Mesenchymal stem cell (in vitro differentiated cells and primary cell): Measurements from ENCODE around the gene CREM. TPM values are rescaled to one million over a fixed set of nuclear protein-coding genes. Genes with fewer than 3 reads are reported as not detected.
"Not testable (repeated sequence)": the region's sequence is repeated elsewhere in the genome, so short reads cannot be mapped to it uniquely, and the experiment has no call there.

Experiments
- DNase-seq: peaks from one replicate; pipeline ENCODE4 v3.0.0-alpha.2; 2013
- H2AFZ ChIP-seq: one replicate; pipeline ENCODE4 v1.6.1; 2013; ENCODE audit warnings: low read depth, mild to moderate bottlenecking, control low read depth, inconsistent platforms, low read length, moderate library complexity
- H2AK5ac ChIP-seq: 2 replicates; pipeline ENCODE4 v1.6.1; 2013; ENCODE audit warnings: low read length, moderate library complexity, mild to moderate bottlenecking, inconsistent platforms; ENCODE audit not compliant: severe bottlenecking
- H2BK120ac ChIP-seq: one replicate; pipeline ENCODE4 v1.6.1; 2013; ENCODE audit warnings: low read depth, mild to moderate bottlenecking, inconsistent platforms, low read length, moderate library complexity
- H2BK12ac ChIP-seq, 2 experiments: one replicate each; pipeline ENCODE4 v1.6.1; 2013; ENCODE audit warnings: inconsistent platforms in 2 of 2, low read length in 2 of 2, mild to moderate bottlenecking in 2 of 2, moderate library complexity in 2 of 2, control low read depth in 1 of 2
- H2BK15ac ChIP-seq: one replicate; pipeline ENCODE4 v1.6.1; 2013; ENCODE audit warnings: mild to moderate bottlenecking, low read depth, inconsistent platforms; ENCODE audit not compliant: poor library complexity, severe bottlenecking
- H2BK5ac ChIP-seq: 2 replicates; pipeline ENCODE4 v1.6.1; 2013; ENCODE audit warnings: low read depth, mild to moderate bottlenecking, low read length, control low read depth, inconsistent platforms; ENCODE audit not compliant: poor library complexity, severe bottlenecking
- H3K14ac ChIP-seq, 2 experiments: one replicate each; pipeline ENCODE4 v1.6.1; 2013; ENCODE audit warnings: inconsistent platforms in 2 of 2, low read length in 2 of 2, control low read depth in 1 of 2, mild to moderate bottlenecking in 1 of 2, moderate library complexity in 1 of 2
- H3K18ac ChIP-seq, 2 experiments: one replicate each; pipeline ENCODE4 v1.6.1; 2013; ENCODE audit warnings: inconsistent platforms in 2 of 2, low read length in 2 of 2, control low read depth in 1 of 2, low read depth in 1 of 2, mild to moderate bottlenecking in 1 of 2
- H3K23ac ChIP-seq, 2 experiments: one replicate each; pipeline ENCODE4 v1.6.1; 2013; ENCODE audit warnings: inconsistent platforms in 2 of 2, low read length in 2 of 2, mild to moderate bottlenecking in 2 of 2, moderate library complexity in 2 of 2, control low read depth in 1 of 2
- H3K27ac ChIP-seq: 2 replicates; pipeline ENCODE4 v1.5.1; 2013; ENCODE audit warnings: mild to moderate bottlenecking, moderate library complexity, low read length, control low read depth, inconsistent platforms; ENCODE audit not compliant: poor library complexity, severe bottlenecking
- H3K27me3 ChIP-seq, 2 experiments: 2 replicates each; pipeline versions ENCODE4 v1.6.1 to v1.7.0; 2013; ENCODE audit warnings: low read length in 2 of 2, mild to moderate bottlenecking in 2 of 2, moderate library complexity in 2 of 2, control low read depth in 1 of 2, inconsistent platforms in 1 of 2; ENCODE audit not compliant: control insufficient read depth in 1 of 2, insufficient read depth in 1 of 2
- H3K36me3 ChIP-seq, 2 experiments: 2 replicates each; pipeline versions ENCODE4 v1.6.1 to v1.7.0; 2013; ENCODE audit warnings: low read length in 2 of 2, control low read depth in 1 of 2, inconsistent platforms in 1 of 2, low read depth in 1 of 2, mild to moderate bottlenecking in 1 of 2; ENCODE audit not compliant: insufficient read depth in 2 of 2, control insufficient read depth in 1 of 2
- H3K4ac ChIP-seq, 2 experiments: one replicate each; pipeline ENCODE4 v1.6.1; 2013; ENCODE audit warnings: inconsistent platforms in 2 of 2, low read length in 2 of 2, mild to moderate bottlenecking in 2 of 2, moderate library complexity in 2 of 2, control low read depth in 1 of 2, low read depth in 1 of 2
- H3K4me1 ChIP-seq: 2 replicates; pipeline ENCODE4 v1.6.1; 2013; ENCODE audit warnings: low read depth, low read length, control low read depth; ENCODE audit not compliant: control insufficient read depth, insufficient read depth
- H3K4me2 ChIP-seq: 2 replicates; pipeline ENCODE4 v1.6.1; 2013; ENCODE audit warnings: low read length, mild to moderate bottlenecking, inconsistent platforms; ENCODE audit not compliant: poor library complexity, severe bottlenecking
- H3K4me3 ChIP-seq, 2 experiments: 2 replicates each; pipeline versions ENCODE4 v1.5.1 to v1.7.0; 2013; ENCODE audit warnings: low read length in 2 of 2, mild to moderate bottlenecking in 2 of 2, control low read depth in 1 of 2, low read depth in 1 of 2; ENCODE audit not compliant: insufficient read depth in 1 of 2
- H3K79me1 ChIP-seq: replicated peaks from 2 replicates; pipeline ENCODE4 v1.6.1; 2013; ENCODE audit warnings: mild to moderate bottlenecking, control low read depth, low read length, inconsistent platforms; ENCODE audit not compliant: poor library complexity, severe bottlenecking
- H3K9ac ChIP-seq: 2 replicates; pipeline ENCODE4 v1.7.0; 2013; ENCODE audit warnings: mild to moderate bottlenecking, low read length, moderate library complexity
- H3K9me3 ChIP-seq: 2 replicates; pipeline ENCODE4 v1.7.0; 2013; ENCODE audit warnings: mild to moderate bottlenecking, low read length; ENCODE audit not compliant: control insufficient read depth
- H4K8ac ChIP-seq: one replicate; pipeline ENCODE4 v1.6.1; 2013; ENCODE audit warnings: inconsistent platforms, mild to moderate bottlenecking, low read length, moderate library complexity
- H4K91ac ChIP-seq: one replicate; pipeline ENCODE4 v1.6.1; 2013; ENCODE audit warnings: mild to moderate bottlenecking, low read length, inconsistent platforms
- WGBS: methylation state at CpG from one replicate; pipeline ENCODE4 v1.1.7; 2013; ENCODE audit warnings: mixed read lengths; 5-methylcytosine and 5-hydroxymethylcytosine counted together
- polyA plus RNA-seq, 2 experiments: library from polyadenylated mRNA; stranded (reverse); fragments of 200-250 nt; gene quantifications; one replicate each; pipeline ENCODE4 v1.2.3, GENCODE V29; 2013

CREM gene
- polyA plus RNA-seq (2013, experiment 1 of 2): 28.2 TPM
- polyA plus RNA-seq (2013, experiment 2 of 2): 29.2 TPM

- peak within 1 kb of the TSS; percentile 98 for H3K18ac ChIP-seq
- peak within 1 kb of the TSS; percentile 94 for H2BK5ac ChIP-seq
- DNase-seq: peak; percentile 97
- peak within 1 kb of the TSS; percentile 88 for H3K4me2 ChIP-seq
- peaks cover 3% of the 10 kb centered on the region for H3K4me1 ChIP-seq
- peak within 1 kb of the TSS; percentile 86 for H4K91ac ChIP-seq
- H3K4ac ChIP-seq: peak within 1 kb of the TSS; percentile 89 to 94
- H3K14ac ChIP-seq: peak within 1 kb of the TSS; percentile 86 to 87
- H3K9ac ChIP-seq: peak within 1 kb of the TSS; percentile 100
- H3K79me1 ChIP-seq: peaks cover 2% of the 10 kb centered on the region
- H2BK15ac ChIP-seq: peak within 1 kb of the TSS; percentile 60
- H4K8ac ChIP-seq: peak within 1 kb of the TSS; percentile 75
- H2BK12ac ChIP-seq: peak within 1 kb of the TSS; percentile 2 to 71
- H2AK5ac ChIP-seq: no peak within 1 kb of the TSS
- peak within 1 kb of the TSS; percentile 98 for H3K27ac ChIP-seq
- peak within 1 kb of the TSS; percentile 78 to 79 for H3K23ac ChIP-seq
- H3K36me3 ChIP-seq: no peaks in the 10 kb centered on the region
- H3K27me3 ChIP-seq: no peaks in the 10 kb centered on the region
- H2AFZ ChIP-seq: peak within 1 kb of the TSS; percentile 99
- H2BK120ac ChIP-seq: peak within 1 kb of the TSS; percentile 87
- H3K4me3 ChIP-seq: peak within 1 kb of the TSS; percentile 89 to 90
- WGBS: 2% methylated on average over 50 of the region's 80 CpGs
- H3K9me3 ChIP-seq: no peaks in the 10 kb centered on the region
These were observed at the start of gene CREM for GRCh38 chr10:35126530-35127288. Gene CREM (plus strand): TSS chr10:35126846. CDS start chr10:35137836, 10,990 bp downstream.

- H3K14ac ChIP-seq: no peak overlapping the region
- no peak overlapping the region for H3K27ac ChIP-seq
- peaks cover 9% of the 10 kb centered on the region for H3K9me3 ChIP-seq
- no peak overlapping the region for H2AK5ac ChIP-seq
- no peak overlapping the region for H2BK120ac ChIP-seq
- peaks cover 2% of the 10 kb centered on the region for H3K4me1 ChIP-seq
- peak overlapping the region; percentile 34 for H3K9ac ChIP-seq
- H3K27me3 ChIP-seq: no peaks in the 10 kb centered on the region
- no peak overlapping the region for H2BK15ac ChIP-seq
- H3K18ac ChIP-seq: no peak overlapping the region
- peak; percentile 21 for DNase-seq
- no peak overlapping the region for H3K4me3 ChIP-seq
- no peak overlapping the region for H3K4ac ChIP-seq
- H2BK5ac ChIP-seq: no peak overlapping the region
- no peak overlapping the region for H2AFZ ChIP-seq
- no peak overlapping the region for H3K23ac ChIP-seq
- no peak overlapping the region for H2BK12ac ChIP-seq
- H4K91ac ChIP-seq: no peak overlapping the region
- H4K8ac ChIP-seq: no peak overlapping the region
- 100% methylated on average over 2 of the region's 4 CpGs for WGBS
- peaks cover 4% of the 10 kb centered on the region for H3K79me1 ChIP-seq
- peaks cover 0 to 5% of the 10 kb centered on the region in 2 experiments for H3K36me3 ChIP-seq
- H3K4me2 ChIP-seq: no peak overlapping the region
These were observed 47.4 kb upstream of the CREM start for GRCh38 chr10:35079265-35079664.

GRCh38 chr10:35079763-35080162 lies 46.9 kb upstream of the CREM start:
- Histone ChIP-seq H3K9ac (peak overlapping the region; percentile 34), H3K18ac (no peak overlapping the region), H3K4me2 (no peak overlapping the region), H3K27ac (no peak overlapping the region), H4K91ac (no peak overlapping the region), H4K8ac (no peak overlapping the region), H2BK15ac (no peak overlapping the region), H2BK5ac (no peak overlapping the region), H2BK120ac (no peak overlapping the region), H3K23ac (no peak overlapping the region), H3K4ac (no peak overlapping the region), H3K4me3 (no peak overlapping the region), H3K9me3 (peaks cover 9% of the 10 kb centered on the region), H3K27me3 (no peaks in the 10 kb centered on the region), H2AFZ (no peak overlapping the region), H2BK12ac (no peak overlapping the region), H3K36me3 (peaks cover 0 to 5% of the 10 kb centered on the region in 2 experiments), H3K79me1 (peaks cover 4% of the 10 kb centered on the region), H3K4me1 (no peaks in the 10 kb centered on the region), H2AK5ac (no peak overlapping the region), H3K14ac (no peak overlapping the region)
- 0% methylated on average over 2 of the region's 3 CpGs for WGBS
- peak; percentile 89 for DNase-seq

GRCh38 chr10:35080261-35080660 lies 46.4 kb upstream of the CREM start:
- H3K79me1 ChIP-seq, H3K4me1 ChIP-seq, DNase-seq, H4K8ac ChIP-seq, H3K18ac ChIP-seq, H3K9ac ChIP-seq, H2BK5ac ChIP-seq, H3K9me3 ChIP-seq, H3K36me3 ChIP-seq, H2AK5ac ChIP-seq, H3K4me2 ChIP-seq, H3K4me3 ChIP-seq, H3K27ac ChIP-seq, H4K91ac ChIP-seq, H3K4ac ChIP-seq, H2BK120ac ChIP-seq, H2BK12ac ChIP-seq, H2AFZ ChIP-seq, H3K27me3 ChIP-seq, H3K23ac ChIP-seq, H3K14ac ChIP-seq, H2BK15ac ChIP-seq: not testable (repeated sequence)
- 92% methylated on average over 1 of the region's 1 CpG for WGBS
